A549 treated with GW870086 at 1 μM for 4 hours (cell line): ENCODE results near the gene CELF2. TPM values are rescaled to one million over a fixed set of nuclear protein-coding genes. Genes with fewer than 3 reads are reported as not detected.

Experiments
- total RNA-seq: library from RNA; stranded (reverse); fragments of 200-300 nt; extraction: Qiagen RNA extraction; gene quantifications from 5 replicates; pipeline ENCODE4 v1.2.3, GENCODE V29; 2022; ENCODE audit warnings: low read depth

The CELF2 gene
- 0.02 to 0.16 TPM (median 0.06 TPM) in 4 of 5 replicates, not detected in the other for total RNA-seq

DNA sequence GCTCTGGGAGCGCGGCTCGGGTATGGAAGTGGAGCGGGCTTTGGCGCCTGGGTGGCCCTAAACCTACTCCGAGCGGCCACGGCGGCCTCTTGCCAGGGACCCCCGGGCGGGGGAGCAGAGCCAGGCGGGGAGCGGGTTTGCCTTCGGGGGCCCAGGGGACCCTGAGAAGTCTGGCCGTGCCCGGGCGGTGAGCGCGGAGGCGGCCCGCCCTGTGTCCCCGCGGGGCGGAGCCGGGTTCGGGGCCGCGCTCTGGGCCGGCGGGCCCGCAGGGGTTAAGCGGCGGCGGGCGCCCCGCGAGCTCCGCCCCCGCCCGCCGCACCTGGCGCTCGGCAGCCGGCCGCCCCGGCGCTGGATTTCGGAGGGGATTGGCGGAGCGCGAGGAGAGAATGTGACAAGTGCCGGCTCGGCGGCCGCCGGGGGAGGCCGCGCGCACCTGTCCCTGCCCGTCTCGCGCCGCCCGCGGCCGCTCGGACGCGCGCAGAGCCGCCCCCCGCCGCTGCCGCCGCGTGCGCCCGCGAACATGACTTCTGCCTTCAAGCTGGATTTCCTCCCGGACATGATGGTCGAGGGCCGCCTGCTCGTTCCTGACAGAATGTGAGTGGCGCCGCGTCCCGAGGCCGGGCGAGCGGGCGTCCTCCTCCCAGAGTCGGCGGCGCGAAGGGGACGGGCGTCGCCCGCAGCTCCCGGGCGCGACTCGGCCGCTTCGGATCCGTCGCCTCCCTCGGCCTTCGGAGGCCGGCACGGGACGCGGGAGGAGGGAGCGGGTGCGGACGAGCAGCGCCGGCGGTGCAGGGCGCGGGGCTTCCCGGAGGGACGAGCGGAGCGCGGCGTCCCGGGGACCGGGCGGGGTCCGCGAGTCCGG is at the start of gene CELF2:
CELF2 (plus strand) TSS at position 303 of the 862 bp plus-strand sequence; CDS start at position 521, 218 bp downstream.

